Lung (tissue), 12 donors: ENCODE results near the gene ATP2A2. TPM values are rescaled to one million over a fixed set of nuclear protein-coding genes. Genes with fewer than 3 reads are reported as not detected.

ENCODE experiments used
- ATAC-seq: fragments of 200-7000 bp; cut with Tn5 transposase; one replicate; pipeline ENCODE4 v1.9.1; 2020; ENCODE audit warnings: moderate number of reproducible peaks; ENCODE audit not compliant: insufficient read depth, low FRiP score
- DNase-seq, 3 donors: peaks; one replicate each; pipeline ENCODE4 v3.0.0-alpha.2; 2013 to 2017
- H3K27ac ChIP-seq, 2 donors: one replicate each; pipeline ENCODE4 v1.5.1; 2013; ENCODE audit warnings: mild to moderate bottlenecking in 2 of 2, moderate library complexity in 2 of 2, control low read depth in 1 of 2, inconsistent platforms in 1 of 2, low read depth in 1 of 2, low read length in 1 of 2
- H3K27me3 ChIP-seq, 3 donors: one replicate each; pipeline ENCODE4 v1.5.1; 2013; ENCODE audit warnings: low read length in 2 of 3; ENCODE audit not compliant: control insufficient read depth in 3 of 3, insufficient read depth in 3 of 3
- H3K36me3 ChIP-seq, 4 donors: one replicate each; pipeline ENCODE4 v1.5.1; 2013; ENCODE audit warnings: low read length in 4 of 4, mild to moderate bottlenecking in 1 of 4, moderate library complexity in 1 of 4; ENCODE audit not compliant: control insufficient read depth in 4 of 4, insufficient read depth in 4 of 4
- H3K4me1 ChIP-seq, 5 donors: one replicate each; pipeline ENCODE4 v1.5.1; 2013; ENCODE audit warnings: low read length in 5 of 5, mild to moderate bottlenecking in 2 of 5, moderate library complexity in 1 of 5; ENCODE audit not compliant: control insufficient read depth in 5 of 5, insufficient read depth in 5 of 5
- H3K4me3 ChIP-seq: one replicate; pipeline ENCODE4 v1.5.1; 2013; ENCODE audit warnings: mild to moderate bottlenecking, control low read depth, moderate library complexity
- H3K9ac ChIP-seq, 2 donors: one replicate each; pipeline ENCODE4 v1.5.1; 2013; ENCODE audit warnings: low read length in 2 of 2, control low read depth in 1 of 2; ENCODE audit not compliant: insufficient read depth in 1 of 2
- H3K9me3 ChIP-seq, 4 donors: one replicate each; pipeline ENCODE4 v1.5.1; 2013; ENCODE audit warnings: low read length in 3 of 4, mild to moderate bottlenecking in 1 of 4, moderate library complexity in 1 of 4; ENCODE audit not compliant: control insufficient read depth in 4 of 4, insufficient read depth in 3 of 4
- WGBS, 2 donors: extraction: QIAGEN DNeasy Blood & Tissue Kit; methylation state at CpG; one replicate each; pipeline ENCODE4 v1.1.7; 2013; 5-methylcytosine and 5-hydroxymethylcytosine counted together
- polyA plus RNA-seq, 2 donors: library from polyadenylated mRNA; stranded (reverse); fragments of 200-250 nt; gene quantifications; one replicate each; pipeline ENCODE4 v1.2.1, GENCODE V29; 2013
- total RNA-seq, 2 donors: library from RNA; depleted of rRNA in 1 of 2; stranded (reverse); fragments of >200 nt in 1 of 2; gene quantifications; one replicate each; pipeline ENCODE4 v1.2.1, GENCODE V29; 2014 to 2021
- TF ChIP-seq, protein P1 (sequence below): IDR thresholded peaks from 2 replicates; pipeline ENCODE4 v1.5.1; 2012; ENCODE audit warnings: mild to moderate bottlenecking; ENCODE audit errors: control extremely low read depth, extremely low read depth
- donor health status: control.
- donor health status: control.
- donor health status: Bipolar disorder and iron deficiency.
- donor health status: healthy.
- donor health status: DM: yes; HTN: yes; CAD: no.

The ATP2A2 gene
- total and polyA plus RNA-seq, 4 donors = 34.1 to 240 (median 136) TPM

DNA sequence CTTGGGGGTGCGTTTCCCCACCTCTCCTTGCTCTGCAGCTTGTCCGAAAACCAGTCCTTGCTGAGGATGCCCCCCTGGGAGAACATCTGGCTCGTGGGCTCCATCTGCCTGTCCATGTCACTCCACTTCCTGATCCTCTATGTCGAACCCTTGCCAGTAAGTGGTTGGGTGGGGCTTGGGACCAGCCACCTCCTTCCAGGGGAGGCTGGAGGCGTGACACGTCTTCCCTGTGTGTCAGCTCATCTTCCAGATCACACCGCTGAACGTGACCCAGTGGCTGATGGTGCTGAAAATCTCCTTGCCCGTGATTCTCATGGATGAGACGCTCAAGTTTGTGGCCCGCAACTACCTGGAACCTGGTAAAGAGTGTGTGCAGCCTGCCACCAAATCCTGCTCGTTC is 64.9 kb downstream of the ATP2A2 start:
- ATAC-seq = no peak
- H3K27ac ChIP-seq = no peak overlapping the region

DNA sequence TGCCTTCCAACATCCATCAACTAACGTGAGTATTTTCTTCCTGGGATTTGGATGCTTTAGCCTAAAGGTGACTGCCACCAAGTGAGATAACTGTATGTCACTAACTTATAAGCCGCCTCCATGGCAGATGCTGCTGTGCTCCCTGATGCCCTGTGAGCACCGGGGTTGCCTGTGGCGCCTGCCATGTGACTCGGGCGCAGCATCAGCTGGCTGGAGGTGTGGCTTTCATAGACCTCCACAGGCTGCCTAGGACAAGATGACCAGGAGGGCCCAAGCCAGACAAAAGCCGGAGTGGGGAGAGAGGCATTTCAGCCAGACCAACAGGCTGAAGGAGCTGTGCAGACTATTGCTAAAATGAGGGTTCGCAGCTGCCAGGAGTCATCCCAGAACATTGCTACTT is 66.7 kb downstream of the ATP2A2 start:
- DNase-seq (no peak), ATAC-seq (no peak)
- 96 to 97% methylated on average over 8 of the region's 8 CpGs for WGBS, 2 donors
- TF ChIP-seq, protein P1, sequence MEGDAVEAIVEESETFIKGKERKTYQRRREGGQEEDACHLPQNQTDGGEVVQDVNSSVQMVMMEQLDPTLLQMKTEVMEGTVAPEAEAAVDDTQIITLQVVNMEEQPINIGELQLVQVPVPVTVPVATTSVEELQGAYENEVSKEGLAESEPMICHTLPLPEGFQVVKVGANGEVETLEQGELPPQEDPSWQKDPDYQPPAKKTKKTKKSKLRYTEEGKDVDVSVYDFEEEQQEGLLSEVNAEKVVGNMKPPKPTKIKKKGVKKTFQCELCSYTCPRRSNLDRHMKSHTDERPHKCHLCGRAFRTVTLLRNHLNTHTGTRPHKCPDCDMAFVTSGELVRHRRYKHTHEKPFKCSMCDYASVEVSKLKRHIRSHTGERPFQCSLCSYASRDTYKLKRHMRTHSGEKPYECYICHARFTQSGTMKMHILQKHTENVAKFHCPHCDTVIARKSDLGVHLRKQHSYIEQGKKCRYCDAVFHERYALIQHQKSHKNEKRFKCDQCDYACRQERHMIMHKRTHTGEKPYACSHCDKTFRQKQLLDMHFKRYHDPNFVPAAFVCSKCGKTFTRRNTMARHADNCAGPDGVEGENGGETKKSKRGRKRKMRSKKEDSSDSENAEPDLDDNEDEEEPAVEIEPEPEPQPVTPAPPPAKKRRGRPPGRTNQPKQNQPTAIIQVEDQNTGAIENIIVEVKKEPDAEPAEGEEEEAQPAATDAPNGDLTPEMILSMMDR = no peak
- Histone ChIP-seq H3K9ac (no peak overlapping the region), H3K27me3 (no peaks in the 10 kb centered on the region), H3K4me3 (no peak overlapping the region), H3K9me3 (peaks cover 0 to 2% (median 0%) of the 10 kb centered on the region in 4 donors), H3K36me3 (peaks cover 44 to 54% (median 49%) of the 10 kb centered on the region in 4 donors), H3K27ac (no peak overlapping the region), H3K4me1 (no peaks in the 10 kb centered on the region)

More for the DNA sequence above, 64.9 kb downstream of the ATP2A2 start:
- Histone ChIP-seq H3K36me3 (peaks cover 52 to 63% (median 57%) of the 10 kb centered on the region in 4 donors), H3K27me3 (no peaks in the 10 kb centered on the region), H3K9me3 (peaks cover 0 to 2% (median 0%) of the 10 kb centered on the region in 4 donors), H3K4me1 (no peaks in the 10 kb centered on the region), H3K4me3 (no peak overlapping the region), H3K9ac (no peak overlapping the region)
- no peak for DNase-seq
- TF ChIP-seq, protein P1 = no peak
- WGBS, 2 donors = 86 to 91% methylated on average over 12 of the region's 12 CpGs

DNA sequence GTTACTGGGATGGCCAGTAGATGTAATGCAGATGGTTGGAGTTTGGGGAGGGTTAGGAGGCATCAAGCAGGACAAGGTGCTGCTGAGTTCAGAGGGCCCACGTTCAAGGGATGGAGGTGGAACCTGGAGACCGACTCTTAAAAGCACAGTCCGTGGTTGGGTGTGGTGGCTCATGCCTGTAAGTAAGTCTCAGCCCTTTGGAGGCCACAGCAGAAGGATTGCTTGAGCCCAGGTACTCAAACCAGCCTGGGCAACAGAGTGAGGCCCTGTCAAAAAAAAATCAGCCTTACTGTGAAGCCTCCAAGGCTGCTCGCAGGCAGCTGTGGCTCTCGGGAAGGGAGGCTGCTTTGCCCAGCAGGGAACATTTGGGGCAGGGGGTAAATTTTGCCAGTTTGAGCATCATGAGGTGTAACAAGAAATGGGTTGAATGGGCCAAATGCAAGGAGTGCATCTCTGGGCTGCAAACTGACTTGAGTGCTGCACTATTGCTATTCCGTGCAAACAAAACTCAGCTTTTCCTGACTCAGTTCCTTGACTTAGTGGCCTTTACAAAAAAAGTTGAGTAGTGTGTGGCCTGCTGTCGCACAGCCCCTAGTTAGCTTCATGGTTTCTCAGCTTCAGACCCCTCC is 67.5 kb downstream of the ATP2A2 start:
- no peaks in the 10 kb centered on the region for H3K27me3 ChIP-seq
- H3K4me1 ChIP-seq = no peaks in the 10 kb centered on the region
- ATAC-seq (no peak), DNase-seq (no peak)
- no peak overlapping the region for H3K4me3 ChIP-seq
- no peak overlapping the region for H3K27ac ChIP-seq
- 94% methylated on average over 7 of the region's 7 CpGs for WGBS, 2 donors
- no peak overlapping the region for H3K9ac ChIP-seq
- peaks cover 0 to 2% (median 0%) of the 10 kb centered on the region in 4 donors for H3K9me3 ChIP-seq
- H3K36me3 ChIP-seq = peaks cover 43 to 50% (median 44%) of the 10 kb centered on the region in 4 donors
- TF ChIP-seq, protein P1 = no peak

DNA sequence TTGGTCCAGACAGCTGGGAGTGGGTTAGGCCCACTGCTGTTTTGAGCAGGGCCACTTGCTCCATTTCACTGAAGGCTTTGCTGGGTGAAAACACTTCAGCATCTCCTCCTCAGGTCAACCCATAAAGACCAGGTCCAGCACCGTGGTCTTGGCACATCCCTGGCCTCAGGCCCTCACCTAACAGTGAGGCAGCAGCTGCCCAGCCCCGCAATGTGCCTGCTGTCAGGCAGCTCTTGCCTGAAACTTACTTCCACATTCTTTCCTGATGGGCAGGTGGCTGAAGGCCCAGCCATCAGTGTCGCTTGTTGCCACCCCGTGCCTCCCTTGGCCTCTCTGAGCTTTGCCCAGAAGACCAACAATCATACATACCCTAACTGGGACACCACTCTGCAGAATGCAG is 68.0 kb downstream of the ATP2A2 start:
- WGBS, 2 donors = 30 to 75% methylated on average over 4 of the region's 4 CpGs
- Histone ChIP-seq H3K36me3 (peaks cover 37 to 44% (median 39%) of the 10 kb centered on the region in 4 donors), H3K9ac (no peak overlapping the region), H3K9me3 (peaks cover 0 to 2% (median 0%) of the 10 kb centered on the region in 4 donors), H3K4me1 (no peaks in the 10 kb centered on the region), H3K4me3 (no peak overlapping the region), H3K27me3 (no peaks in the 10 kb centered on the region), H3K27ac (no peak overlapping the region)
- TF ChIP-seq, protein P1 = no peak
- DNase-seq (no peak), ATAC-seq (no peak)
